K562 (cell line): Measurements from ENCODE around the gene TCEAL6. TPM values are rescaled to one million over a fixed set of nuclear protein-coding genes. Genes with fewer than 3 reads are reported as not detected.

Experiments
- ATAC-seq: fragments of 200-7000 bp; cut with Tn5 transposase; 3 replicates; pipeline ENCODE4 v1.9.1; 2020; ENCODE audit warnings: moderate library complexity
- BruUV-seq: library from RNA; stranded (reverse); fragments of 400-500 nt; replicated peaks from 2 replicates; lab custom pipeline; 2021; lab: Mats Ljungman, UMichigan
- CTCF ChIA-PET: fragments of 300-600 bp; formaldehyde crosslinking; extraction: SDS; loops from one replicate; lab custom pipeline; 2021; ENCODE audit warnings: low intra/inter-chr PET ratio; lab: Yijun Ruan, JAX
- POLR2A ChIA-PET: fragments of 300-600, 350-650 bp; sonication (Branson Sonifier 250); formaldehyde crosslinking; extraction: SDS; loops from one replicate; lab custom pipeline; 2021; ENCODE audit warnings: antibody characterized with exemption, inconsistent platforms; lab: Yijun Ruan, JAX
- DNase-seq, 4 experiments: peaks; one replicate each; pipeline versions ENCODE4 v3.0.0 to v3.0.0-alpha.2; 2011 to 2018; ENCODE audit warnings: low spot score in 3 of 4, mixed read lengths in 3 of 4; ENCODE audit errors: extremely low read depth in 1 of 4
- FAIRE-seq: peaks from 2 replicates; lab custom pipeline; 2011; peaks lifted over from hg19 to GRCh38; lab: Jason Lieb, UNC
- H2AFZ ChIP-seq: 2 replicates; pipeline ENCODE4 v1.6.0; 2011; ENCODE audit warnings: low read depth, low read length, control low read depth, inconsistent platforms
- H3K27ac ChIP-seq: fragments of 200-600 bp; 3 replicates; pipeline ENCODE4 v1.8.0; 2011; ENCODE audit warnings: low read depth, mild to moderate bottlenecking, control low read depth, inconsistent platforms, low read length, moderate library complexity, mixed read lengths; ENCODE audit errors: extremely low read depth
- H3K27me3 ChIP-seq, 2 experiments: fragments of 300-600 bp in 1 of 2; 2 replicates in 1 of 2; 3 replicates in 1 of 2; pipeline versions ENCODE4 v1.6.0 to v1.8.0; 2011; ENCODE audit warnings: inconsistent platforms in 2 of 2, low read length in 2 of 2, mild to moderate bottlenecking in 1 of 2, mixed read lengths in 1 of 2, moderate library complexity in 1 of 2; ENCODE audit not compliant: control insufficient read depth in 2 of 2, insufficient read depth in 2 of 2
- H3K36me3 ChIP-seq: fragments of 300-600 bp; 3 replicates; pipeline ENCODE4 v1.8.0; 2011; ENCODE audit warnings: mild to moderate bottlenecking, low read length, inconsistent platforms; ENCODE audit not compliant: control insufficient read depth, insufficient read depth
- H3K4me1 ChIP-seq, 2 experiments: fragments of 200-600 bp in 1 of 2; replicated peaks in 1 of 2; 2 replicates in 1 of 2; 3 replicates in 1 of 2; pipeline versions ENCODE4 v1.5.1 to v1.8.0; 2011; ENCODE audit warnings: inconsistent platforms in 2 of 2, low read length in 2 of 2, mild to moderate bottlenecking in 1 of 2, mixed read lengths in 1 of 2, moderate library complexity in 1 of 2; ENCODE audit not compliant: control insufficient read depth in 2 of 2, insufficient read depth in 2 of 2
- H3K4me2 ChIP-seq: 2 replicates; pipeline ENCODE4 v1.6.1; 2011; ENCODE audit warnings: low read length, control low read depth, inconsistent platforms, mixed read lengths; ENCODE audit not compliant: insufficient read depth
- H3K4me3 ChIP-seq: fragments of 200-600 bp; sonication (generic), shearing (Covaris generic); 2 replicates; pipeline ENCODE4 v1.5.1; 2016; ENCODE audit warnings: control low read depth, inconsistent platforms
- H3K79me2 ChIP-seq: fragments of 200-600 bp; 3 replicates; pipeline ENCODE4 v1.8.0; 2011; ENCODE audit warnings: low read length, inconsistent platforms; ENCODE audit not compliant: control insufficient read depth, insufficient read depth
- H3K9ac ChIP-seq, 2 experiments: 2 replicates each; pipeline versions ENCODE4 v1.6.0 to v1.6.1; 2011; ENCODE audit warnings: low read depth in 2 of 2, low read length in 2 of 2, control low read depth in 1 of 2, inconsistent platforms in 1 of 2, mild to moderate bottlenecking in 1 of 2, mixed read lengths in 1 of 2; ENCODE audit not compliant: insufficient read depth in 1 of 2
- H3K9me1 ChIP-seq: one replicate; pipeline ENCODE4 v1.6.0; 2011; ENCODE audit warnings: inconsistent platforms, mild to moderate bottlenecking, low read length, moderate library complexity; ENCODE audit not compliant: control insufficient read depth, insufficient read depth
- H3K9me3 ChIP-seq: replicated peaks from 2 replicates; pipeline ENCODE4 v1.5.1; 2011; ENCODE audit warnings: low read depth, low read length, inconsistent platforms; ENCODE audit not compliant: control insufficient read depth, insufficient read depth
- H4K20me1 ChIP-seq: replicated peaks from 2 replicates; pipeline ENCODE4 v1.6.1; 2011; ENCODE audit warnings: low read length, inconsistent platforms, mixed read lengths; ENCODE audit not compliant: control insufficient read depth, insufficient read depth
- BRCA1 ChIP-seq, 2 experiments: fragments of 450-650 bp in 1 of 2; sonication (generic) in 1 of 2; formaldehyde crosslinking in 1 of 2; IDR thresholded peaks; 2 replicates each; pipeline versions ENCODE4 v1.5.0 to v1.6.1; 2017 to 2020; ENCODE audit warnings: mild to moderate bottlenecking in 1 of 2, missing genetic modification reagents in 1 of 2
- POLR2AphosphoS5 ChIP-seq: IDR thresholded peaks from 2 replicates; pipeline ENCODE4 v1.6.1; 2011; ENCODE audit warnings: mild to moderate bottlenecking, low read depth, low read length, moderate library complexity; ENCODE audit not compliant: control insufficient read depth, insufficient read depth
- RAD21 ChIP-seq, 2 experiments: fragments of 250-450 bp in 1 of 2; fragments of 450-650 bp in 1 of 2; sonication (Bioruptor Pico) in 1 of 2; formaldehyde crosslinking in 1 of 2; IDR thresholded peaks in 1 of 2; conservative IDR thresholded peaks in 1 of 2; 2 replicates each; pipeline versions ENCODE4 v1.4.0 to v1.8.0; 2020 to 2022; ENCODE audit warnings: mild to moderate bottlenecking in 2 of 2, moderate library complexity in 1 of 2
- SP1 ChIP-seq: sonication (generic); formaldehyde crosslinking; IDR thresholded peaks from 2 replicates; pipeline ENCODE4 v1.8.1; 2022; ENCODE audit warnings: mild to moderate bottlenecking, missing genetic modification reagents
- TCF7 ChIP-seq: sonication (generic); IDR thresholded peaks from 2 replicates; pipeline ENCODE4 v1.6.1; 2016; ENCODE audit warnings: antibody characterized with exemption, borderline replicate concordance
- XRCC4 ChIP-seq: IDR thresholded peaks from one replicate; pipeline ENCODE4 v1.6.1; 2011; ENCODE audit not compliant: insufficient read depth, insufficient read length; ENCODE audit errors: extremely low read depth
- ZNF23 ChIP-seq: fragments of 250-450 bp; sonication (Bioruptor Pico); IDR thresholded peaks from 2 replicates; pipeline ENCODE4 v1.4.0; 2020; ENCODE audit warnings: mild to moderate bottlenecking
- WGBS: fragments of 100-300 bp; shearing (Covaris generic); methylation state at CpG from one replicate; pipeline ENCODE4 v1.1.6; 2016; ENCODE audit warnings: low coverage, mixed read lengths; ENCODE audit not compliant: insufficient coverage; ENCODE audit errors: missing lambda C conversion rate; 5-methylcytosine and 5-hydroxymethylcytosine counted together
- in situ Hi-C: fragments of 300-500 bp; cut with MboI; formaldehyde crosslinking; loops from 4 replicates; pipeline ENCODE4 v1.15.0; 2018; ENCODE audit warnings: inconsistent platforms, mixed read lengths
- intact Hi-C: fragments of 100-400 bp; cut with micrococcal nuclease; formaldehyde crosslinking; loops from 2 replicates; pipeline ENCODE4 v1.14.2; 2022
- polyA plus RNA-seq, 8 experiments: library from polyadenylated mRNA; depleted of rRNA in 4 of 8; stranded (reverse) in 5 of 8; unstranded in 3 of 8; fragments of >200 nt; fragmentation: Nextera tagmentation in 2 of 8; fragmentation: Illumina TruSeq in 1 of 8; extraction: Ambion mirVana in 2 of 8; extraction: Trizol in 1 of 8; gene quantifications; 2 replicates each; pipeline versions ENCODE4 v1.2.1 to v1.2.3, GENCODE V29; 2011 to 2014; ENCODE audit warnings: inconsistent platforms in 1 of 8, missing spikeins in 1 of 8
- total RNA-seq, 7 experiments: library from RNA; depleted of rRNA in 6 of 7; stranded (reverse); fragments of >200 nt in 6 of 7; fragmentation: Illumina TruSeq in 2 of 7; extraction: Trizol in 2 of 7; gene quantifications; 2 replicates each; pipeline versions ENCODE4 v1.2.1 to v1.2.3, GENCODE V29; 2011 to 2021; ENCODE audit warnings: low replicate concordance in 1 of 7
- TF ChIP-seq, protein P1 (sequence below): fragments of 250-450 bp; sonication (Bioruptor Pico); IDR thresholded peaks from 2 replicates; pipeline ENCODE4 v1.5.1; 2021; ENCODE audit warnings: mild to moderate bottlenecking

TCEAL6 gene
- total and polyA plus RNA-seq, 9 of the 15 experiments (the other 6 are each of a cell fraction or from before 2014, with no cell fraction given), result not detected

DNA sequence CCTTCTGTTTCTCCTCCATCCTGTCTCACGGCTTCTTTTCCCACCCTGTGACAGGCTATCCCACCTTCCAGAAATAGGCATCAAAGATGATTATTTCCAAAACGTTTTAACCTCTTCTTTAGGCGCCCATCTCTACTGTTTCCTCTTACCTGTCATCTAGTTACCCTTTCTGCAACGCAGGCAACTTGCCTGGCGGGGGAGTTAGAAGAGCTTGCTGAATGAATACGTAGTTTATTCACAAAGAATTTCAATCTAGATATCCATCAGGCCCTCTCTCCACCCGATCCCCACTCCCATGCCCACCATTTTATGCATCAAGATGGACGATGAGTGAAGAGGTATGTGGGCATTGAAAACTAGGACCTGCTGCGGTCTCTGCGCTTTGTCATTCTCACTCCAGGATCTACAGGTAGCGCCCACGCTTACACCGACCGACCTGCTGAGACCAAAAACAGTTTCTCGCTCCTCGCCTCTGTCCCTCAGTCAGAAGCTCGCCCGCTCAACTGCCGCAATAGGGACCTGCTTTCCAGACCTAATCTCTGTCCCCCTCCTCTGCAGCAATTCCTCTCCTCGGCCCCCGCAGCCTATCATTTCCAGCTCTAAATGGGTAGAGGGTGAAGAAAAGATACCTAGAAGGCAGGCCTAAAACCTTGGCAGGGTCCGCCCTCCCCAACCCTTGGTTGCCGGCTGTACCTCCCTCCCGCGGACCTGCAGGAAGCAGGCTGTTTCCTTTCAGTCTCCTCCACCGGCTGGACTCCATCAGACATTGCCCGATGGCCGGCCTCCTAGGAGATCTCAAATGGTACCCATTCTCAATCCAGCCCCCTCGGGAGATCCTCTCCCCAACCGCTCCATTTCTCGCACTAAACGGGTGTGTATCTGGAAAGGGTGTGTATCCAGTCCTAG lies 12.9 kb upstream of the TCEAL6 start:
- Histone ChIP-seq H4K20me1 (no peaks in the 10 kb centered on the region), H3K27me3 (no peaks in the 10 kb centered on the region), H3K4me2 (peak overlapping the region; percentile 65), H3K27ac (no peak overlapping the region), H3K4me3 (peak overlapping the region; percentile 38), H2AFZ (peak overlapping the region; percentile 59), H3K9ac (peak overlapping the region in 1 of 2 experiments; percentile 78; a peak in 1 of 4 replicates), H3K9me3 (no peaks in the 10 kb centered on the region), H3K79me2 (no peaks in the 10 kb centered on the region), H3K9me1 (no peaks in the 10 kb centered on the region), H3K36me3 (no peaks in the 10 kb centered on the region), H3K4me1 (no peaks in the 10 kb centered on the region; a peak in 1 of 5 replicates)
- no peak for DNase-seq
- intact Hi-C loops (no loop called here), in situ Hi-C loops (loop anchor here (25.0 kb wide), 1 partner anchor 307 kb away; the partner anchor contains the start of gene TCP11X2)
- ChIA-PET CTCF (no interaction called here), POLR2A (interaction anchor here (0.5 kb wide), 1 partner anchor 30 kb away, joined by 3 read pairs; no protein-coding TSS in a partner anchor)
- TF ChIP-seq SP1 (CRISPR knock-in tag) (no peak), BRCA1 (IDR thresholded peaks at IDR 0.05) (no peak), BRCA1 (CRISPR knock-in tag; IDR thresholded peaks at IDR 0.05) (no peak), TCF7 (no peak), XRCC4 (no peak), POLR2AphosphoS5 (no peak), RAD21 (CRISPR knock-in tag; conservative IDR thresholded peaks at IDR 0.05 in 1 of 2, IDR thresholded peaks at IDR 0.05 in 1 of 2) (no peak), ZNF23 (CRISPR knock-in tag) (no peak)
- TF ChIP-seq, protein P1, sequence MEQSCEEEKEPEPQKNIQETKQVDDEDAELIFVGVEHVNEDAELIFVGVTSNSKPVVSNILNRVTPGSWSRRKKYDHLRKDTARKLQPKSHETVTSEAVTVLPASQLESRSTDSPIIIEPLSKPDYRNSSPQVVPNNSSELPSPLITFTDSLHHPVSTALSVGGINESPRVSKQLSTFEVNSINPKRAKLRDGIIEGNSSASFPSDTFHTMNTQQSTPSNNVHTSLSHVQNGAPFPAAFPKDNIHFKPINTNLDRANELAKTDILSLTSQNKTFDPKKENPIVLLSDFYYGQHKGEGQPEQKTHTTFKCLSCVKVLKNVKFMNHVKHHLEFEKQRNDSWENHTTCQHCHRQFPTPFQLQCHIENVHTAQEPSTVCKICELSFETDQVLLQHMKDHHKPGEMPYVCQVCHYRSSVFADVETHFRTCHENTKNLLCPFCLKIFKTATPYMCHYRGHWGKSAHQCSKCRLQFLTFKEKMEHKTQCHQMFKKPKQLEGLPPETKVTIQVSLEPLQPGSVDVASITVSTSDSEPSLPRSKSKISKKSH, result no peak
- 4% methylated on average over 29 of the region's 32 CpGs for WGBS
- peak; percentile 58 for ATAC-seq
- no peak for FAIRE-seq
- BruUV-seq, result TSS peak; percentile 63
